Medulla oblongata (tissue), 1 donor: Measurements from ENCODE around the gene IMPA2.
"Not testable (repeated sequence)": the region's sequence is repeated elsewhere in the genome, so short reads cannot be mapped to it uniquely, and the experiment has no call there.

Experiments used
- DNase-seq: peaks from one replicate; pipeline ENCODE4 v3.0.0-alpha.2; 2015; ENCODE audit errors: extremely low spot score

IMPA2 gene

GRCh38 chr18:12072996-12073395 is 91.7 kb downstream of the IMPA2 start:
- no peak for DNase-seq

GRCh38 chr18:12074736-12075135 is 93.4 kb downstream of the IMPA2 start:
- DNase-seq, result peak; percentile 27

GRCh38 chr18:12076424-12077140 is 95.3 kb downstream of the IMPA2 start:
- DNase-seq, result peak; percentile 4

GRCh38 chr18:12077994-12078393 is 96.7 kb downstream of the IMPA2 start:
- DNase-seq, result not testable (repeated sequence)

GRCh38 chr18:12079491-12080237 is 98.4 kb downstream of the IMPA2 start:
- DNase-seq, result no peak
